DOHH2 (cell line): ENCODE results near the gene PTPRN2.

ENCODE experiments used
- H3F3A ChIP-seq: fragments of 200-600 bp; sonication (generic), shearing (Covaris generic); 2 replicates; pipeline ENCODE4 v1.6.0; 2016; ENCODE audit warnings: antibody characterized with exemption, mild to moderate bottlenecking; ENCODE audit not compliant: control insufficient read depth, insufficient read depth
- H3K27ac ChIP-seq: fragments of 200-600 bp; sonication (generic); 2 replicates; pipeline ENCODE4 v1.5.1; 2014; ENCODE audit warnings: low read depth, mild to moderate bottlenecking, low read length, moderate library complexity
- H3K27me3 ChIP-seq: fragments of 200-600 bp; sonication (generic); 2 replicates; pipeline ENCODE4 v1.6.1; 2014; ENCODE audit warnings: mild to moderate bottlenecking, low read length, mixed read lengths; ENCODE audit not compliant: control insufficient read depth
- H3K36me3 ChIP-seq: fragments of 200-600 bp; sonication (generic); 2 replicates; pipeline ENCODE4 v1.6.1; 2014; ENCODE audit warnings: mild to moderate bottlenecking, low read length, moderate library complexity, mixed read lengths; ENCODE audit not compliant: control insufficient read depth
- H3K4me1 ChIP-seq: fragments of 200-600 bp; sonication (generic); 2 replicates; pipeline ENCODE4 v1.6.1; 2014; ENCODE audit warnings: mild to moderate bottlenecking, low read length, mixed read lengths; ENCODE audit not compliant: control insufficient read depth
- H3K4me2 ChIP-seq: fragments of 200-600 bp; sonication (generic); 2 replicates; pipeline ENCODE4 v1.6.0; 2014; ENCODE audit warnings: mild to moderate bottlenecking, low read length, moderate library complexity
- H3K4me3 ChIP-seq: fragments of 200-600 bp; sonication (generic); 2 replicates; pipeline ENCODE4 v1.5.1; 2014; ENCODE audit warnings: mild to moderate bottlenecking, low read length, mixed read lengths
- H3K79me2 ChIP-seq: fragments of 200-600 bp; sonication (generic); 2 replicates; pipeline ENCODE4 v1.6.1; 2014; ENCODE audit warnings: mild to moderate bottlenecking, low read length, mixed read lengths; ENCODE audit not compliant: control insufficient read depth
- H3K9me2 ChIP-seq: fragments of 200-600 bp; sonication (generic); replicated peaks from 2 replicates; pipeline ENCODE4 v1.6.1; 2014; ENCODE audit warnings: mild to moderate bottlenecking, low read length, mixed read lengths; ENCODE audit not compliant: control insufficient read depth
- H3K9me3 ChIP-seq: fragments of 200-600 bp; sonication (generic); 2 replicates; pipeline ENCODE4 v1.6.1; 2014; ENCODE audit warnings: antibody characterized with exemption, low read length, mixed read lengths; ENCODE audit not compliant: control insufficient read depth, insufficient read depth
- H4K20me1 ChIP-seq: fragments of 200-600 bp; sonication (generic); 2 replicates; pipeline ENCODE4 v1.6.0; 2014; ENCODE audit warnings: low read depth, mild to moderate bottlenecking, antibody characterized with exemption, low read length, moderate library complexity; ENCODE audit not compliant: control insufficient read depth, insufficient read depth
- CTCF ChIP-seq: fragments of 200-600 bp; sonication (generic); IDR thresholded peaks from one replicate; pipeline ENCODE4 v1.5.1; 2014; ENCODE audit warnings: antibody characterized with exemption, mild to moderate bottlenecking, low read depth, low read length; ENCODE audit not compliant: poor library complexity, severe bottlenecking
- EZH2phosphoT487 ChIP-seq: fragments of 200-600 bp; sonication (generic); IDR thresholded peaks from 2 replicates; pipeline ENCODE4 v1.6.1; 2017; ENCODE audit warnings: borderline replicate concordance, mild to moderate bottlenecking, antibody characterized with exemption, low read length, moderate library complexity, mixed read lengths

The PTPRN2 gene

GRCh38 chr7:158023681-158024350, 563.8 kb downstream of the PTPRN2 start:
- Histone ChIP-seq H3K4me3 (no peak overlapping the region), H3K36me3 (no peaks in the 10 kb centered on the region), H3K27me3 (no peaks in the 10 kb centered on the region), H4K20me1 (no peaks in the 10 kb centered on the region), H3K9me2 (no peaks in the 10 kb centered on the region), H3K9me3 (no peaks in the 10 kb centered on the region; the same call in 1 of the 2 replicates), H3K4me1 (no peaks in the 10 kb centered on the region), H3F3A (no peaks in the 10 kb centered on the region), H3K4me2 (no peak overlapping the region), H3K27ac (no peak overlapping the region), H3K79me2 (no peaks in the 10 kb centered on the region)
- TF ChIP-seq EZH2phosphoT487 (no peak), CTCF (no peak)

DNA sequence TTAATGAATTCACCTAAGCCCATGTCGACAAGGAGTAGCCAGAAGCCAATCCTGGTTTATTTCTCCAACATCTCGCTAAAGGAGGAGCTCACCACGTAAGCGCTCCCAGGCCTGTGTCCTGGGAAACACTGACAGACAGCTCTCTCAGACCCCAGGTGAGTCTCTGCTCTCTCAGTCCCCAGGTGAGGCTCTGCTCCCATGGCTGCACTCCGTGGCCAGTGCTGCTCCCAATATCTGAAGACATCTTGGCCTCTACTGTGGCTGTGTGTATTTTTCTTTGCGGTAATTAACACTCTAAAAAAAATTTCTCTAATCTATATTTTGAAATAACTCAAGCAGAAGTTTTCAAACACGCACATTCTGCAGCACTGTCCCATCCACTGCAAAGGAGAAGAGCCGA, 564.5 kb downstream of the PTPRN2 start:
- H3K36me3 ChIP-seq = no peaks in the 10 kb centered on the region
- no peak overlapping the region for H3K4me3 ChIP-seq
- no peaks in the 10 kb centered on the region; the same call in 1 of the 2 replicates for H3K9me3 ChIP-seq
- H4K20me1 ChIP-seq = no peaks in the 10 kb centered on the region
- no peaks in the 10 kb centered on the region for H3F3A ChIP-seq
- TF ChIP-seq EZH2phosphoT487 = no peak
- TF ChIP-seq CTCF = no peak
- no peaks in the 10 kb centered on the region for H3K79me2 ChIP-seq
- H3K9me2 ChIP-seq = no peaks in the 10 kb centered on the region
- no peak overlapping the region for H3K27ac ChIP-seq
- H3K27me3 ChIP-seq = no peaks in the 10 kb centered on the region
- H3K4me2 ChIP-seq = no peak overlapping the region
- no peaks in the 10 kb centered on the region for H3K4me1 ChIP-seq

GRCh38 chr7:158022601-158023000, 565.0 kb downstream of the PTPRN2 start:
- no peaks in the 10 kb centered on the region; the same call in 1 of the 2 replicates for H3K9me3 ChIP-seq
- H3F3A ChIP-seq = no peaks in the 10 kb centered on the region
- no peak overlapping the region for H3K4me3 ChIP-seq
- no peaks in the 10 kb centered on the region for H3K27me3 ChIP-seq
- no peaks in the 10 kb centered on the region for H3K4me1 ChIP-seq
- no peaks in the 10 kb centered on the region for H3K36me3 ChIP-seq
- TF ChIP-seq EZH2phosphoT487 = no peak
- TF ChIP-seq CTCF = no peak
- H3K27ac ChIP-seq = no peak overlapping the region
- no peaks in the 10 kb centered on the region for H4K20me1 ChIP-seq
- no peaks in the 10 kb centered on the region for H3K9me2 ChIP-seq
- no peaks in the 10 kb centered on the region for H3K79me2 ChIP-seq
- no peak overlapping the region for H3K4me2 ChIP-seq
